ENCODE data around the gene SH2D6.
"Not testable (repeated sequence)": the region's sequence is repeated elsewhere in the genome, so short reads cannot be mapped to it uniquely, and the experiment has no call there.

The SH2D6 gene

GRCh38 chr2:85468096-85468703 is 49.7 kb downstream of the SH2D6 start:
- DNase-seq (ENCODE audit: low spot score) (peak; percentile 79), FAIRE-seq (peak; percentile 90)

GRCh38 chr2:85468704-85469349 is 50.3 kb downstream of the SH2D6 start:
- FAIRE-seq (no peak), DNase-seq (ENCODE audit: low spot score) (no peak)

GRCh38 chr2:85470850-85471800 is 52.6 kb downstream of the SH2D6 start:
- DNase-seq (ENCODE audit: low spot score): peak; percentile 15
- FAIRE-seq: no peak

- DNase-seq (ENCODE audit: low spot score): no peak
- no peak for FAIRE-seq
Observed at GRCh38 chr2:85472261-85472660, 53.7 kb downstream of the SH2D6 start.

- FAIRE-seq (no peak), DNase-seq (ENCODE audit: low spot score) (no peak)
Observed at GRCh38 chr2:85475799-85476490, 57.4 kb downstream of the SH2D6 start.

GRCh38 chr2:85476624-85477023 is 58.1 kb downstream of the SH2D6 start:
- DNase-seq (ENCODE audit: low spot score) (no peak), FAIRE-seq (no peak)

GRCh38 chr2:85477884-85478283 is 59.4 kb downstream of the SH2D6 start:
- FAIRE-seq: no peak
- no peak for DNase-seq (ENCODE audit: low spot score)

- FAIRE-seq (no peak), DNase-seq (ENCODE audit: low spot score) (no peak)
Observed at GRCh38 chr2:85481818-85482777, 63.6 kb downstream of the SH2D6 start.

- not testable (repeated sequence) for FAIRE-seq; DNase-seq (ENCODE audit: low spot score)
Observed at GRCh38 chr2:85484615-85485014, 66.1 kb downstream of the SH2D6 start.

GRCh38 chr2:85485815-85486214 is 67.3 kb downstream of the SH2D6 start:
- FAIRE-seq (no peak), DNase-seq (ENCODE audit: low spot score) (no peak)

All from RCC 7860 (cell line).